Endometrial microvascular endothelial cells (primary cell): ENCODE data around the gene DYTN. TPM values are rescaled to one million over a fixed set of nuclear protein-coding genes. Genes with fewer than 3 reads are reported as not detected.
"Not testable (repeated sequence)": the region's sequence is repeated elsewhere in the genome, so short reads cannot be mapped to it uniquely, and the experiment has no call there.

Source experiments
- in situ Hi-C: cut with HindIII; loops from 2 replicates; pipeline ENCODE4 v1.10.0; 2017; ENCODE audit warnings: low sequenced_read_pairs, low pct_unique_long_range_greater_than_20kb; ENCODE audit errors: inconsistent ontology term
- total RNA-seq: library from RNA; depleted of rRNA; stranded (reverse); fragments of >200 nt; gene quantifications from one replicate; pipeline ENCODE4 v1.2.3, GENCODE V29; 2015; ENCODE audit errors: inconsistent ontology term

The DYTN gene, protein sequence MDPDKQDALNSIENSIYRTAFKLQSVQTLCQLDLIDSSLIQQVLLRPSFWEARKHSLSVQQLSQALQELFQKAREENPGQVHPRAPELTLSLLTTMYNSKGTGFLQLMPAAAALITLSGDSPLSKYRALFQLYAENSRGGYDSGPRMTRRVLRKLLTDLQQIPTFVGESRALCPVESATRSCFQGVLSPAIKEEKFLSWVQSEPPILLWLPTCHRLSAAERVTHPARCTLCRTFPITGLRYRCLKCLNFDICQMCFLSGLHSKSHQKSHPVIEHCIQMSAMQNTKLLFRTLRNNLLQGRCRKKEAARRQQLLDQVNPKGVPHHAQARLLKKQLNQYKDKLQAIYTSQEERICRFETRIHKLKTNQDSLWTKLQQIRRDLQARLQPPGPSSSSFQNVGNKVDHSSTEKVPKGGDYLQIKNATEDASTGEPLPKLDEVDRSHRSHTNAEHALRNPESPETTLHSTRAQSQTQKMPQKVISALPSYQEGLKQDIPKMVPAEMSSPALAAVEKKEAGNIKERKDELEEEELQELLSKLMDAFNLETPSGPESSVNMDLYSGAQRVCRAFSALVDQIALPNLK
- not detected for total RNA-seq

DNA sequence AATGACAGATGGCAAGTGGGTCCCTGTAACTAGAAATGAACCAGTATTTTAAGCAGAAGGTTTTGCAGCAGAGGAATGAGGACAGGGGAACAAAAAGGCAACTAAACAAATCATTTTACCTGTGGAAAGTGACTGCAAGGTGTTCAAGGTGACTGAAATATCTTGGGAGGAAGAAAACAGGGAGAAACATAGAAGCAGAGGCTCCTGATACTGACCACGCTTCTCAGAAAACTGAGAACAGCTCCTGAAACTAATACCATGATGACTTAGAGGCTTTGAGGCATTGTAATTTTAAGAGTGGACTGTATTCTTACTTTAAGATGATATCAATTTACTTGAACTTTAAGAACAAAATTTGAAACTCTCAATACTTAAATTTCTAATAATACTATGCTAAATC is at the start of gene DYTN:
TSS of gene DYTN (minus strand) at position 101 of the 400 bp plus-strand sequence. CDS start 117 bp downstream, outside the sequence.
- in situ Hi-C loops: no loop called here

DNA sequence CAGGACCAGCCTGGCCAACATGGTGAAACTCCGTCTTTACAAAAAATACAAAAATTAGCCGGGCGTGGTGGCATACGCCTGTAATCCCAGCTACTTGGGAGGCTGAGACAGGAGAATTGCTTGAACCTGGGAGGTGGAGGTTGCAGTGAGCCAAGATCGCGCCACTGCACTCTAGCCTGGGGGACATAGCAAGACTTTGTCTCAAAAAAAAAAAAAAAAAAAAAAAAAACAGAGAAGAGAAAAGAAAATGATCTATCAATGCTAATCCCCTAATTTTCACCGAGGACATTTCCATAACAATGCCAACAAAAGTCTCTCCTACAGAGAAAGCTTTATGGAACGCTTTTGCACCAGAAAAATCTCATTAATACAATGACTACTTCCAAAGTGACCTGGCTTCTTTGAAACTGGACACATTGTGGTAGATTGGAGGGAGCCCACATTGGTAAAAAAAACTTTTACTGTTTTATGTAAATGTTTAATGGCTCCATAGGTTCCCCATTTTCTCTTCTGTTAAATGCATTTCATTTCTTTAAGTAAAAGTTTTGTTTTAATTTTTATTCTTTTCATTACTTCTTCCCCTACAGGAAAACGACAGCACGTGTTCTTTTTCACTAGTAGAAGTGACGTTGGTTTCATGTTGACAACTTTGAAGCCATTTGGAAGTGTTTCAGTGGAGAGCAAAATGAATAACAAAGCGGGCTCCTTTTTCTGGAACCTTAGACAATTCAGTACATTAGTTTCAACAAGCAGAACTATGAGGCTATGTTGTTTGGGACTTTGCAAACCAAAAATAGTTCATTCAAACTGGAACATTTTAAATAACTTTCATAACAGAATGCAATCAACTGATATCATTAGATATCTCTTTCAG is 48.1 kb upstream of the DYTN start:
- in situ Hi-C loops: no loop called here

DNA sequence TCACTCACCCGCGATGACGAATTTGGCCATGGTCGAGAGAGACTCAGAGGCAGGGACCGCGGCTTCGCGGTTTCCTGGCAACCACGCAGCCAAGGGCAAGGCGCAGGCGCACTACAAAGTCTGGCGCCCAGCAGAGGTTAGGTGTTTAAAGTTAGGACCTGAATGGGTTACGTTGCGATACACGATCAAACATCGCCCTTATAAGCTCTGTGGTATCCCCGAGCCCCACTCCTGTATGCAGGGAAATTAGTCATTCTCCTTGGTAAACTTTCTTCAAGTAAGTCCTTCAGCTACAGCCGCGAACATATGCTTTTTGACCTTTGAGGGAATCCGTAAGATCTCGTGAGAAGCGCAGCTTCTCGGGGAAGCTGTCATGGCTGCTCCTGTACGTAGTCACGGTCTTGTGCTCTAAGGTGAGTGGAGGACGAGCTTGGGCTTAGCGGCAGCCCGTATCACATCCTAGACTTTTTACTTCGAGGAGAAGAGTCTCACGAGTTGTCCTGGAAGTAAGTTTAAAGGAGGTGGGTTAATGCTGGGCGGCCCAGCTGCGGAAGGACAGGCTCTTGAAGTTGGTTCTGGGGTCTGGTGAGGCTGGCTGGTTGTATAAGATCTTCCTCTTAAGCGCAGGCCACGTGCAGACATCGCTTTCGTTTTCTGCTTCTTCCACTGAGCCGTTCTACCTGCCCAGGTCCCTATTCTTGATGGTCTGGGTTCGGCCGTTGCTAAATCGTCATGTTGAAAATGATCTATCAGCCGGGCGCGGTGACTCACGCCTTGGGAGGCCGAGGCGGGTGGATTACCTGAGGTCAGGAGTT is 47.3 kb upstream of the DYTN start, which contains the start of the genes FASTKD2 and MDH1B:
TSS of gene FASTKD2 (plus strand) at position 365 of the 815 bp plus-strand sequence. CDS start 1,088 bp downstream, outside the sequence.
TSS of gene MDH1B (minus strand) at position 87 of the 815 bp plus-strand sequence. CDS start at position 30, 57 bp downstream.
- in situ Hi-C loops: no loop called here

DNA sequence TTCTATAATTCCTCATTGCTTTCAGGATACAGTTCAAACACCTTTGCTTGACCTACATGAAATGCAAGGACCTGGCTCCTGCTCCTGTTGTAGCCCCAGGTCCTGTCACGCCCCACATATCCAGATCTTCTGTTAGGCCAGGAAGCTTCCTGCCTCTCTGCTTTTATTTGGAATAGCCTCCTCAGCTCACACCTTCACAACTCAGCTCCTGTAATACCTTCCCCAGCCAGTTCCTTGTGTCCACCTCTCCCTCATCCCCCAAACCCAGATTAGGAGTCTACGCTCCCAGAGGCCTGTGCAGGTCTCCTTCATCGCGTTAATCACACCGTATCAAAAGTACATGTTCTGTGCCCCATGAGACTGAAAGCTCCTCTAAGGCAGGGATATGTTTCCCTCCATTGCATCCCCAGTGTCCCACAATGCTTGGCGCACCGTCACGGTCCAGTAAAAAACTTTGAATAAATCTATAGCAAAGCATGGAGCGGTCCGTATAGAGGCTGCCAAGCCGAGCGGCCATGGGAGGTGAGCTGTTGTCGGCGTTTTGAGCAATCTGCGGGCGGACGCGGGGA is 46.6 kb upstream of the DYTN start:
- in situ Hi-C loops: no loop called here

DNA sequence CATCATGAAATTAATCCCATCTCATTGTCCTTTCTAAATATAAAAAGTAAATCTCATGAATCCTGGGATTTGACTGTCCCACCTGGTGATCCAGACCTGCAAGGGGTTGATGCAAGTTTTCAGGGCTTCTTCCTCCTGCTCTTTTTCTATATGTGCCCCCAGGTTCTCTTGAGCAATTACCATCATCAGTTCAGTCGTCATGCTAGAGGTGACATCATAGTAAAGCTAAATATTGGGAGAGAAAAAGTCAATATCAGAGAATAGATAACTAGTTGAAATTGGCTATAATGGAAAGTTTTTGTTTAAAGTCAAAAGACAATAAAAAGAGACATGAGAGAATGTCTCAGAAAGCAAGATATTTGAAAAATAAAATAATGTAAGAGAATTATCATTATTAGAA is 38.6 kb upstream of the DYTN start:
- in situ Hi-C loops: no loop called here

DNA sequence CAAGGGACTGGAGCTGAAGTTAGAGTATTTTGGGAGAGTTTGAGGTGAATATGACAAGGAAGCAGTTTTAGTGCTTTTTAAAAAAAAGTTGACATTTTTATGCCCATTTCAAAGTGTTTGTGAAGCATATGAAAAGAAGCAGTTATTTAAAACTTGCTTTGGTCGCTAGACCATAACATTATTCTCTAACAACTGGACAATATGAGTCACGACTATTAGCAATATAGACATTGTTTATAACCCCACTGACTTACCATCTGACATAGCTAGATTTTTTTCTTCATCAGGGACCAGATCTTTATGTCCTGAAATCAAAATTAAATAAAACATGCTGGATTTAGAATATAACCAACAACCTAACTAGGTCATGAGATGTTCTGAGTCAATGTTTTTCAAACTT is 22.6 kb upstream of the DYTN start:
- in situ Hi-C loops: no loop called here

DNA sequence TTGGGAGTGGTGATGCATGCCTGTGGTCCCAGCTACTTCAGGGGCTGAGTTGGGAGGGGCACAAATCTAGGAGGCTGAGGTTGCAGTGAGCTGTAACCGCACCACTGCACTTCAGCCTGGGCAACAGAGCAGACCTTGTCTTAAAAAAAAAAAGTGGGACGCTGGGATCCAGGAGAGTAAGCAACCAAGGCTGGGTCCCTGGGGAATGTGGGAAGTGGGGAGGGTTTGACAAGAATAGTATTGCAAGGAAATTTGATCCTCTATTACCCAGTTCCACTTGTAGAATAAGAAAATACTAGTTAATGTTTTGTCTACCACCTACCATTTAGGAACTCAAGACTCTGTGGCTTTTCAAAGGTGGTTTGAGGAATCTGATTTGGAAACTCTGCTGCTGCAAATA is 21.1 kb upstream of the DYTN start:
- in situ Hi-C loops: no loop called here

DNA sequence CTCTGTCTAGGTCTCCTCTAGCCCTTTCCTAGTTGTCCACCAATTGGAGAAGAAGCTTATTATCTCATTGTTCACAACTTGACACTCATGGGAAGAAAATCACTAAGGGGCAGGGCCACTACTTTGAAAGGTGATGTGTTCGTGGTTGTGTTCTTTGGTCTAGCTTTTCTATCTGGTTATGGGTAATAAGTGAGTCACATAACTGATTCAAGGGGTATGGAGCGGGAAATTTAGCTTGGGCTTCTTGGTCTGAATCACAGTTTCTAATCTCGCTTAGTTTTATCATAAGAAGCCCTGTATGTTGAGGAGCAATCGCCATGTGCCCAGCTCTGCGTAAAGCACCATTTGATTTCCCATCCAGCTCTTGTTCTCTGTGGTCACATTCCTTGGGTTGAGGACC is 18.7 kb upstream of the DYTN start:
- in situ Hi-C loops: no loop called here

DNA sequence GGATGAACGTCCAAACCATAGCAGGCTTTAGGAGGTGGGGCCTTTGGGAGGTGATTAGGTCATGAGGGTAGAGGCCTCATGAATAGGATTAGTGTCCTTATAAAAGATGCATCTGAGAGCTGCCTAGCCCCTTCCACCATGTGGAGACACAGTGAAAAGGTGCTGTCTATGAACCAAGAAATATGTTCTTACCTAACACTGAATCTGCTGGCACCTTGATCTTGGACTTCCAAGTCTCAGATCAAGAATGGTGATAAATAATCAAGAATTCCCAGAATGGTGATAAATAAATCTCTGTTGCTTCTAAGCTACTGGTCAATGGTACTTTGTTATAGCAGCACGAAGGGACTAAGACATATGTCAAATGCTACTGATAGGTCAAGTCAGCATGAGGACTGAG is 15.1 kb upstream of the DYTN start:
- in situ Hi-C loops: no loop called here

DNA sequence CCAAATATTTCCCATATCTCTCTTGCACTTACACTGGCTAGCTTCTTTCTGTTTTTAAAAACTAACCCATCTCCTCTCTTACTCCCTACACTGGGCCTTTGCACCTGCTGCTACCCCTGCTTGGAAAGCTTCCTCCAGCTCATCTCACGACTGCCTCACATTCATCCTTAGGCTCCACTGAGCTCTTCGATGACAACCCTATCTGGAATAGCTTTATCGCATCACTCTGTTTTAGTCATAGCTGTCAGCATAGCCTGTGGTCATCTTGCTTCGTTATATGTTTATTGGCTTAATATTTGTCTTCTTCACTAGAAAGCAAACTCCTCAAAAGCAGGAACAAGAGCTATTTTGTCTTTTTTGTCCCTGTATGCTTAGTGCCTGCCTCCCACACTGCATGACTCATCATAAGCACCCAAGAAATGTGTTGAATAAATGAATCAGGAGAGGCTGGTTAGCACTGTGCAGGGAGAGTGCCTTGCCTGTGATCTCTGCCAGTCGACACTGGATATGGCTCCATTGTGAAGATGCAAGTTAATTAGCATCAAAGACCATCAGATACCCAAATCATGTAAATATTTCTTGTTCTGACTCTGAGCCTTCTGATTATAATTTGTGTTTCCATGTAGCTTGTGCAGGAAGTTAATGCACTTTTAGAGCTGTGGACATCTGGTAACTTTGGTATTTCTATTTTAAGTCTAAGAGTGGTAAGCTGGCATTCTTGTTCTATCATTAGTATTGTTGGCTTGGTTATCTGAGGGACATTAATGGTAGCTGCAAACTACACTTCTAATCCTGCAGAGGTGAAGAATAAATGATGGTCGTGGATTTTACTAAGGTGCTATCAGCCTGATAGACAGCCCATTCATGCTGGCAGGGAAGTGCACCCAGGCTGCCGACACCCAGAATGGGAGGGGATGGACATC is 10.3 kb upstream of the DYTN start:
- in situ Hi-C loops: no loop called here

DNA sequence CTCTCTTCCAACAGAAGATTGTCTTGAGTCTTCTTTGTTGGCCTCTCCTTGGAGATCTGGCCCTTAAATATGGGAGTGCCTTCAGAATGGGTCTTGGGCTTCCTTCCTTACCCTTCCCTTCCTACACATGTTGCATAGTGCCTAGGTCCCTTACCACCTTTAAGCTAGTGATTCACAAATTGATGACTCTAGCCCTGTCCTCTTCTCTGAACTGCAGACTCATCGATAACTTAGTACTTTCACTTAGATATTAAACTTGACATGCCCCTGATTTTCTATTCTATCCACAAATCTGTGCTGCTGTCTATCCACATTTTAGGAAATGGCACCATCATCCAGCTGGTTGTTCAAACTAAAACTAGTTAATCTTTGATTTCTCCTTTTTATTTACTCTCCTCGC is 9.1 kb upstream of the DYTN start:
- in situ Hi-C loops: no loop called here

DNA sequence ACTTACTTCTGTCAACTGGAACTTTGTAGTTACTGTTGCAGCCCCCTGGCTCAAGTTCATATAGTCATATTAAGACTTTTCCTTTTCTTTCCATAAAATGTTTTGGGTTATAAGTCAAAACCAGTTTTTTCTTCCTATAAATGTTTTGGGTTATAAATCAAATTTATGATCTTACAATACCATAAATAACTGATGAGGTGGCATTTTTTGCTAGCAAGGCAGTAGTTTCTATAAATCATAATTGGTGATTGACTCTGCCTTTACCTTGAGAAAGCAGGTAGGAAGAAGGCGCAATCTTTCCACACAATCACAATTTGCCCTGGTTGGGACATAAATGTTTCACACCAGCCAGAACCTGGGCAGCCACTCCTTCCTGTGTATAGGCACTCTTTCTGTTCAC is 5.1 kb upstream of the DYTN start:
- in situ Hi-C loops: no loop called here

DNA sequence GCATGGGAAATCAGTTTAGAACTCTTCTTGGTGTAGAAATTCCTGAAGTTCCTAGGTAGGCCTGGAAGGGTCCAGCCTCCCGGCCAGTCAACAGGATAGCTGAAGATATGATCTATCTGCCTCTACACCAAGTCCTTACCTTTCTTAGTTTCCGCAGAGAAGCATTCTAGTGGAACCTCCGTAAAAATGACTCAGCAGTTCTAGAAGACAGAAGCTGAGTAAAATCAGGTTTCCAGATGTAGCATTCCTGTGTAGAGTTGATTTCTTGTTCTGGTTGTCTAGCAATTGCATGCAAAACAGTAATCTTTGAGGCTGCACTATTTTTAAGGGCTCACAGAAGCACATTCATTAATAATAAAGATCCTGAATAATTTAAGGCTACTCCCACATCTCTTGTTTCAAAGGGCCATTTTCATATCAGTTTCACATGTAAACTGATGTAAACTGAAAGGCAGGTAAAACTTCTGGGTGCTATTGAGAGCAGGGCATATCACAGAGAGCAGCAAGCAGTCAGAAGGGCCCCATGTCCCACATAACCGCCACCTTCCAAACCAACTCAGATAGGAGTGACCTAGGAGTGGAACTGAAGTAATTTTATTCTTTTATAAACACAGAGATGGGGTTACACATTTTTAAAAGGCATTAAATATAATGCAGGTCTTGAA is 3.2 kb upstream of the DYTN start:
- in situ Hi-C loops: no loop called here

DNA sequence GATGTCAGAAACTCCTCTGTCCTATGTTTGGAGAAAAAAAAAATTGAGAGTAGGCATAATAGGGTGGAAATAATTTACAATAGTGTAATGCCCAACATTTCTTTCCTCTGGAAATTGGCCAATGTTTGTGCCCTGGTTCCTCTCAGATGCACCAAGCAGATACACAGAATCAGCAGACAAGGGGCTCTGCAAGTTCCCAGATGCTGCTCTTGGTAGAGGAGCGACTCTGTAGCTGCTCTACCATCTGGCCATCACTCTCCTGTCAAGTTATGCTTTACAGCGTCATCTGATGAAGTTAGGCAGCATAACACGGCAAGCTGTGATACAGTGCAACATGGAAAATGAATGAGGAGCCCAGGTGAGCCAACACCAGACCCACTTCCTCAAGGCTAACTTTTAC is 1.6 kb downstream of the DYTN start:
- in situ Hi-C loops: no loop called here

DNA sequence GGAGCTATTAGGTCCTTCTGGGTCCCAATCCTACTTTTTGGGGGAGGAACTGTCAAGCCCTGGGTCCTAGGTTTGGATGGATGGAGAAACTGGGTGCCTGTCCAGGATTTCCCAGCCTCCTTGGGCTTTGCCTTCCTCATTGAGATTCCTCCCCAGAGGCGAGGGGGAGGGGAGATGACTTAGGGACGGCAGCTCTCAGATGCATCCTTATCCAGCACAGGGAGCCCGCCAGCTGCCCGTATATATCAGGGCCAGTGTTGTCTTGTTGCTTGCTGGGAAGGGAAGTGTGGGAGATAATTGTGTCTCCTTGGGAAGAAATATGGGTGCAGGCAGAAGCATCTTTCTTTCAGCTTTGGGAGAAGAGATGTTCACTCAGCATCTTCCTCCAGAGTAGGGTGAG is 3.0 kb downstream of the DYTN start:
- in situ Hi-C loops: not testable (repeated sequence)

DNA sequence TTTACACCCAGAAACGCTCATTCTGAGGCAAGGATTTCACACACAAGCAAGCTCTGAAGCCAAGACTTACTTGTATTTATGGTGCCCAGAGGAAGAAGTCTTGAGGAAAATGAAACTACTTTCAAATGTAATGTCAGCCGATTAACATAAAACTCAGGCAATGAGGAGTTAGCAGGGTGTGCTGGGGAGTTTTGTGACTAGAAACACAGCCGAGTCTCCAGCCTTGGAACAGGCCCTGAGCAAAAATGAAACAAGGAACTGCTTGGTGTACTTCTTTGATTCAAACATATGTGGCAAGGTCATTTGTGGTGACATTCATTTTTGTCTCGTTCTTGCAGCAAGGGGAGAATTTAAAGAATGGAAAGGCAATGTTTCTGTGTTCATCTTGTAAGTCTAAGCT is 4.5 kb downstream of the DYTN start:
- in situ Hi-C loops: no loop called here

DNA sequence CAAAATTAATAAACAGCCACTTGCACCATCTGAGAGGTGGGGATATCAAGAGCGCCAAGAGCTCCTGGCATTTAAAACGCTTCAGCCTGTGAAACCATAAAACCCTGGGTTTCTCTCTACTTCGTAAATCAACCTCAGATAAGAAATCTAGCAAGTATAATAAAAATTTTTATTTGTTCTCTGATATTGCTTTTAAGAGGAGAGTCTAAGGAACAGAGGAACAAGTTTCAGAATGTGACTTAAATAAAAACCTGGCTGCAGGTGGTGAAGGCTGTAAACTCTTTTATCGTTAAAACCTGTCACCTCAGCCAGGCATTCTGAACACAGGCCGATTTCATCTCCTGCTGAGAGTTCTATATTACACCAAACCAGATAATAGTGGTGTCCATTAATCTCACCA is 9.9 kb downstream of the DYTN start:
- in situ Hi-C loops: no loop called here
